ENCODE measurements around the gene PIK3C2G.

GRCh38 chr12:18302809-18303430 is 41.6 kb downstream of the PIK3C2G start:
- TF ChIP-seq CTCF (conservative IDR thresholded peaks at IDR 0.05; ENCODE audit: low read length), result no peak
- TF ChIP-seq EZH2phosphoT487 (IDR thresholded peaks at IDR 0.05; ENCODE audit: borderline replicate concordance), result no peak

Data from Loucy (cell line).